Measurements from ENCODE around the gene FRMD8.

FRMD8 gene

GRCh38 chr11:65393513-65394079 is 7.2 kb downstream of the FRMD8 start:
- TF ChIP-seq, protein P1, sequence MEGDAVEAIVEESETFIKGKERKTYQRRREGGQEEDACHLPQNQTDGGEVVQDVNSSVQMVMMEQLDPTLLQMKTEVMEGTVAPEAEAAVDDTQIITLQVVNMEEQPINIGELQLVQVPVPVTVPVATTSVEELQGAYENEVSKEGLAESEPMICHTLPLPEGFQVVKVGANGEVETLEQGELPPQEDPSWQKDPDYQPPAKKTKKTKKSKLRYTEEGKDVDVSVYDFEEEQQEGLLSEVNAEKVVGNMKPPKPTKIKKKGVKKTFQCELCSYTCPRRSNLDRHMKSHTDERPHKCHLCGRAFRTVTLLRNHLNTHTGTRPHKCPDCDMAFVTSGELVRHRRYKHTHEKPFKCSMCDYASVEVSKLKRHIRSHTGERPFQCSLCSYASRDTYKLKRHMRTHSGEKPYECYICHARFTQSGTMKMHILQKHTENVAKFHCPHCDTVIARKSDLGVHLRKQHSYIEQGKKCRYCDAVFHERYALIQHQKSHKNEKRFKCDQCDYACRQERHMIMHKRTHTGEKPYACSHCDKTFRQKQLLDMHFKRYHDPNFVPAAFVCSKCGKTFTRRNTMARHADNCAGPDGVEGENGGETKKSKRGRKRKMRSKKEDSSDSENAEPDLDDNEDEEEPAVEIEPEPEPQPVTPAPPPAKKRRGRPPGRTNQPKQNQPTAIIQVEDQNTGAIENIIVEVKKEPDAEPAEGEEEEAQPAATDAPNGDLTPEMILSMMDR (IDR thresholded peaks at IDR 0.05; ENCODE audit: low read depth, low read length), result no peak
- H3K4me3 ChIP-seq (ENCODE audit: low read depth, low read length), result no peak overlapping the region

GRCh38 chr11:65394125-65394536 is 7.7 kb downstream of the FRMD8 start:
- no peak overlapping the region for H3K4me3 ChIP-seq (ENCODE audit: low read depth, low read length)
- TF ChIP-seq, protein P1 (IDR thresholded peaks at IDR 0.05; ENCODE audit: low read depth, low read length), result no peak

DNA sequence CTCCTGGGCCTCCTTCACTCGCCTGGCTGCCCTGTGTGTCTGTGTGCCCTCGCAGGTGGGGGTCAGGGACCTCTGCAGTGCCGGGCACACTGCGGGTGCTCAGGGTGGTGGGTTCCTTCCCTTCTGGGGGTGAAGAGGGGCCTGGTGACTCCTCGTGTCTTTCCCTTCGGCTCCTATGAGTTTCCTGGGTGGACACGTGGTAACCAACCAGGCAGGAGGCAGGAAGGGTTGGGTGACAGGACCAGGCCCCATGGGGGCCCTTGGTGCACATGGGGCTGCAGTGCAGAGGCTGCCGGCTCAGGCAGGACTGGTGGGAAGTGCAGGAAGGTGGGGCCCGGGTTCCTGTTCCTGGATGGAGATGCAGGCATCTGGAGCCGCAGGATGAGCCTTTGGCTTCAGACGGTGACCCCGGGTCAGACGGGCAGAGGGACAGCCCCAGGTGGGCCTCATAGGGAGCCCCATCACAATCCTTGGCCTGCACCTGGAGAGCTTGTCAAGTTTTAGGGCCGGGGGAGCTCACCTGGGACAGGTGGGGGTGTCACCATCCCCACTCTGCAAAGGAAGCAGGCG is 9.6 kb downstream of the FRMD8 start:
- TF ChIP-seq, protein P1 (IDR thresholded peaks at IDR 0.05; ENCODE audit: low read depth, low read length), result no peak
- no peak overlapping the region for H3K4me3 ChIP-seq (ENCODE audit: low read depth, low read length)

DNA sequence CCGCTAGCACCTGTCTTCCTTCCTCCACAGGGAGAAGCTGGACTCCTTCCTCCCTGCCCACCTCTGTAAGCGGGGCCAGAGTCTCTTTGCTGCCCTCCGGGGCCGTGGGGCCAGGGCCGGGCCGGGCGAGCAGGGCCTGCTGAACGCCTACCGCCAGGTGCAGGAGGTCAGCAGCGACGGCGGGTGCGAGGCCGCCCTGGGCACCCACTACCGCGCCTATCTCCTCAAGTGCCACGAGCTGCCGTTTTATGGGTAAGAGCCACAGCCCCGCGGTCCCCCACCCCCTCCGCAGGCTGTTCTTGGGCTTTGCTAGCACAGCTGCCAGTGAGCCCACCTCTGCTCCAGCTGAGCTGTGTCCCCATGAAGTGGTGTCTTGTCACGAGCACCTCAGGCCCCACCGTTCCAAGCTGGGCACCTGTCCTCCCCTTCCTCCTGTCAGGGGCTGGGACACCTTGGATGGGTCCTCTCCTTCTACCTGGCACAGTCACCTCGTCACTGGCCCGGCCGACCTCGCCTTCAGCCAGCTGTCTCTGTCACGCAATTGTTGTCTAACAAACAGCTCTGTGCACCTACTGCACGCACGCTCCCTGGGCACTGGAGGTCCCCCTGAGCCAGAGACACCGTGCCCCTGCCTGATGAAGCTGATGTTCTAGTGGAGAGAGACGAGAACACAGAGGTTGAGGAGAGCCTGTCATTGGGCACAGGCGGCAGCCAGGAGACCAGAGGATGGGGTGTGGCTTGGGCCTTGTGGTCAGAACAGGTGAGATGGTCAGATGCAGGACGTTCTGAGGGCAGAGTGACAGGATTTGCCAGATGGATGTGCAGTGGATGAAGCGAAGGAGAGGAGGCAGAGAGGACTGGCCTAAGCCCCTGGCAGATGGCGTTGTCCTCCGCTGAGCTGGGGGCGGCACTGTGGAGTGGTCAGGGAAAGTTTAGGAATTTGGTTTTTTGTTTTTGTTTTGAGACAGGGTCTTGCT is 10.6 kb downstream of the FRMD8 start:
- H3K4me3 ChIP-seq (ENCODE audit: low read depth, low read length), result no peak overlapping the region
- TF ChIP-seq, protein P1 (IDR thresholded peaks at IDR 0.05; ENCODE audit: low read depth, low read length), result no peak

DNA sequence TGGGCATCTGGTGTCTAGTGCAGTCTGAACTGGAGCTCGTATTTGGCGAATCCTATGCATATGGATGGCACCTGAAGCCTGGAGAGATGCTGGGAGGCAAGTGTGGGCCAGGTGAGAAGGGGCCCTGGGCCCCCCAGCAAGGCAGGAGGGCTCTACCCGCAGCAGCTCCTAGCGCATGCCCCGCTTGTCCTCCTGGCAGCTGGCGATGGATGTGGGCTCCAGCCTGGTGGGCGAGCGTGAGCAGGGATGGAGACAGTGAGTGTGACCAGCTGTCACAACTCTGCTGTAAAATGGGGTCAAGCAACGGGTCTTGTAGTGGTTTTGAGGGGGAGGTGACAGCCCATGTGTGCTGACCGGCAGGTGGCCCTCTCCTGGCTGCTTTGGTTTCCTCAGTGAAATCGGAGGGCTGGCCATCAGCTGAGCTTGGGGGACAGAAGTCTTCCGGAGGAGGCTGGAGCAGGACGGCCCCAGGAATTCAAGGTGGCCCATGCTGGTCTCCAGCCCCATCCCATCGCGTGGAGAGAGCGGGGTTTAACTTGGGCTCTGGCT is 12.0 kb downstream of the FRMD8 start:
- TF ChIP-seq, protein P1 (IDR thresholded peaks at IDR 0.05; ENCODE audit: low read depth, low read length), result no peak
- no peak overlapping the region for H3K4me3 ChIP-seq (ENCODE audit: low read depth, low read length)

DNA sequence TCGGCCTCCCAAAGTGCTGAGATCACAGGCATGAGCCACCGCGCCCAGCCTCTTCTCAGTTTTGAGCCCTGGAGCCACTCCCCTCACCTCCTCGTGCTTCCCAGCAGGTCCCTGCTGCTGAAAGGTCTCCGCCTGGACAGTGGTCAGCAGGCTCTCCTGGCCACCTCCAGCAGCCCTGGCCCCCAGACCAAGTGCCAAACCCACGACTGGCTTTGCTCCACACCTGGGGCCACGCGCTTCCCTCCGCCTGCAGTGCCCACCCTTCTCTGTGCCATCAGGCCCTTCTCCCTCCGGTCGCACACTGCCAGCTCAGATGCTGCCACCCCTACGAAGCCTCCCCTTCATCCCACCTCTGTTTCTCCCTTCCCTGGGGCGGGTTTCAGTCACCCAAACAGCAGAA is 12.8 kb downstream of the FRMD8 start:
- H3K4me3 ChIP-seq (ENCODE audit: low read depth, low read length), result no peak overlapping the region
- TF ChIP-seq, protein P1 (IDR thresholded peaks at IDR 0.05; ENCODE audit: low read depth, low read length), result no peak
